Activated naive CD8-positive, alpha-beta T cell treated with anti-CD3 and anti-CD28 coated beads, Interleukin-2, amount 10 ng/mL, durations not matched to agents 7 days and 5 days (primary cell): ENCODE data around the gene MON2. TPM values are rescaled to one million over a fixed set of nuclear protein-coding genes. Genes with fewer than 3 reads are reported as not detected.
A peak's percentile ranks its signal among the peaks of the same experiment; 100 is the strongest.
"Not testable (repeated sequence)": the region's sequence is repeated elsewhere in the genome, so short reads cannot be mapped to it uniquely, and the experiment has no call there.

Experiments used
- ATAC-seq: fragments of 150-1000 bp; cut with Tn5 transposase; one replicate; pipeline ENCODE4 v1.10.0; 2021; ENCODE audit warnings: low read depth, moderate library complexity
- POLR2A ChIA-PET: fragments of 350-600 bp; sonication (Branson Sonifier 250); formaldehyde crosslinking; loops from one replicate; lab custom pipeline; 2021; ENCODE audit warnings: antibody characterized with exemption; lab: Charles Lee
- DNase-seq: peaks from one replicate; pipeline ENCODE4 v3.0.0; 2021
- H3K27ac Mint-ChIP-seq: one replicate; pipeline ENCODE4 v1.8.0; 2022; ENCODE audit warnings: mild to moderate bottlenecking, mixed read lengths
- H3K27me3 Mint-ChIP-seq: one replicate; pipeline ENCODE4 v1.8.0; 2022; ENCODE audit warnings: mild to moderate bottlenecking, moderate library complexity, mixed read lengths
- H3K36me3 Mint-ChIP-seq: one replicate; pipeline ENCODE4 v1.8.0; 2021; ENCODE audit warnings: mild to moderate bottlenecking, mixed read lengths
- H3K4me1 Mint-ChIP-seq: one replicate; pipeline ENCODE4 v1.8.0; 2021; ENCODE audit warnings: mixed read lengths
- H3K4me3 Mint-ChIP-seq: one replicate; pipeline ENCODE4 v1.8.0; 2022; ENCODE audit warnings: mild to moderate bottlenecking, moderate library complexity, mixed read lengths
- H3K9me3 Mint-ChIP-seq: one replicate; pipeline ENCODE4 v1.8.0; 2021; ENCODE audit warnings: mixed read lengths
- total RNA-seq, 2 experiments: library from RNA; stranded (reverse); gene quantifications; one replicate each; pipeline ENCODE4 v1.2.3, GENCODE V29; 2021

Gene MON2
- total RNA-seq, result 10 to 100 TPM; 50.3 to 57.8 TPM

- no peaks in the 10 kb centered on the region for H3K36me3 Mint-ChIP-seq
- POLR2A ChIA-PET, result interaction anchor here (1.1 to 2.9 kb wide), 5 partner anchors 30 to 187 kb away, joined by 3 to 16 read pairs (median 3); no protein-coding TSS in a partner anchor
- peaks cover 11% of the 10 kb centered on the region for H3K9me3 Mint-ChIP-seq
- H3K4me1 Mint-ChIP-seq, result peaks cover 16% of the 10 kb centered on the region
- peak; percentile 91 for DNase-seq
- peaks cover 2% of the 10 kb centered on the region for H3K27me3 Mint-ChIP-seq
- peak within 1 kb of the TSS; percentile 90 for H3K27ac Mint-ChIP-seq
- peak; percentile 97 for ATAC-seq
- peak within 1 kb of the TSS; percentile 80 for H3K4me3 Mint-ChIP-seq
Measured at GRCh38 chr12:62466594-62467491, at the start of gene MON2. MON2 (plus strand) TSS chr12:62466826; CDS start chr12:62467208, 382 bp downstream.

- no peaks in the 10 kb centered on the region for H3K4me1 Mint-ChIP-seq
- POLR2A ChIA-PET, result no interaction called here
Measured at GRCh38 chr12:62426089-62426488, 40.5 kb upstream of the MON2 start.

GRCh38 chr12:62429457-62429856, 37.2 kb upstream of the MON2 start:
- Mint-ChIP-seq H3K4me1 (peaks cover 2% of the 10 kb centered on the region), H3K4me3 (no peak overlapping the region), H3K27ac (no peak overlapping the region), H3K27me3 (peaks cover 48% of the 10 kb centered on the region), H3K9me3 (peaks cover 11% of the 10 kb centered on the region), H3K36me3 (peaks cover 6% of the 10 kb centered on the region)
- no peak for ATAC-seq
- POLR2A ChIA-PET, result no interaction called here
- DNase-seq, result no peak

More at GRCh38 chr12:62426089-62426488, 40.5 kb upstream of the MON2 start:
- DNase-seq (no peak), ATAC-seq (no peak)
- H3K4me3 Mint-ChIP-seq, result no peak overlapping the region
- H3K27ac Mint-ChIP-seq, result no peak overlapping the region
- H3K27me3 Mint-ChIP-seq, result peaks cover 17% of the 10 kb centered on the region
- H3K36me3 Mint-ChIP-seq, result peaks cover 13% of the 10 kb centered on the region
- H3K9me3 Mint-ChIP-seq, result peaks cover 27% of the 10 kb centered on the region

- Mint-ChIP-seq H3K9me3 (no peaks in the 10 kb centered on the region), H3K27ac (no peak overlapping the region), H3K27me3 (peaks cover 68% of the 10 kb centered on the region), H3K4me3 (peak overlapping the region; percentile 85), H3K4me1 (peaks cover 22% of the 10 kb centered on the region), H3K36me3 (no peaks in the 10 kb centered on the region)
- no peak for ATAC-seq
- peak; percentile 30 for DNase-seq
- POLR2A ChIA-PET, result interaction anchor here (0.6 to 1.3 kb wide), 2 partner anchors 175 to 183 kb away, joined by 3 to 4 read pairs; no protein-coding TSS in a partner anchor
Measured at GRCh38 chr12:62434494-62435302, 31.9 kb upstream of the MON2 start.

- Mint-ChIP-seq H3K36me3 (no peaks in the 10 kb centered on the region), H3K27me3 (peaks cover 63% of the 10 kb centered on the region), H3K4me1 (peaks cover 22% of the 10 kb centered on the region), H3K4me3 (peak overlapping the region; percentile 85), H3K27ac (peak overlapping the region; percentile 32), H3K9me3 (no peaks in the 10 kb centered on the region)
- DNase-seq (peak; percentile 54), ATAC-seq (peak; percentile 89)
- POLR2A ChIA-PET, result interaction anchor here (0.6 to 3.1 kb wide), 3 partner anchors 31 to 184 kb away, joined by 3 to 10 read pairs (median 4); partner anchors contain the start of gene MON2
Measured at GRCh38 chr12:62435303-62436163, 31.1 kb upstream of the MON2 start.

GRCh38 chr12:62436164-62436503, 30.5 kb upstream of the MON2 start:
- H3K9me3 Mint-ChIP-seq, result peaks cover 2% of the 10 kb centered on the region
- ATAC-seq (no peak), DNase-seq (no peak)
- POLR2A ChIA-PET, result interaction anchor here (3.1 kb wide), 1 partner anchor 31 kb away, joined by 10 read pairs; the partner anchor contains the start of gene MON2
- H3K4me1 Mint-ChIP-seq, result peaks cover 22% of the 10 kb centered on the region
- H3K36me3 Mint-ChIP-seq, result no peaks in the 10 kb centered on the region
- H3K4me3 Mint-ChIP-seq, result peak overlapping the region; percentile 85
- H3K27me3 Mint-ChIP-seq, result peaks cover 60% of the 10 kb centered on the region
- H3K27ac Mint-ChIP-seq, result no peak overlapping the region

GRCh38 chr12:62438098-62438692, 28.4 kb upstream of the MON2 start:
- peaks cover 3% of the 10 kb centered on the region for H3K36me3 Mint-ChIP-seq
- no peak overlapping the region for H3K4me3 Mint-ChIP-seq
- peaks cover 51% of the 10 kb centered on the region for H3K27me3 Mint-ChIP-seq
- peaks cover 14% of the 10 kb centered on the region for H3K9me3 Mint-ChIP-seq
- POLR2A ChIA-PET, result interaction anchor here (3.1 kb wide), 1 partner anchor 29 kb away, joined by 10 read pairs; the partner anchor contains the start of gene MON2
- H3K4me1 Mint-ChIP-seq, result peaks cover 20% of the 10 kb centered on the region
- ATAC-seq (no peak), DNase-seq (no peak)
- H3K27ac Mint-ChIP-seq, result no peak overlapping the region

GRCh38 chr12:62446754-62447452, 19.7 kb upstream of the MON2 start:
- DNase-seq, result no peak
- Mint-ChIP-seq H3K36me3 (peaks cover 3% of the 10 kb centered on the region), H3K4me1 (no peaks in the 10 kb centered on the region), H3K4me3 (no peak overlapping the region), H3K9me3 (peaks cover 22% of the 10 kb centered on the region), H3K27ac (no peak overlapping the region), H3K27me3 (peaks cover 11% of the 10 kb centered on the region)
- POLR2A ChIA-PET, result no interaction called here
- no peak for ATAC-seq

- ATAC-seq, result no peak
- H3K27me3 Mint-ChIP-seq, result peaks cover 8% of the 10 kb centered on the region
- POLR2A ChIA-PET, result no interaction called here
Measured at GRCh38 chr12:62448436-62448835, 18.2 kb upstream of the MON2 start.

GRCh38 chr12:62455429-62455828, 11.2 kb upstream of the MON2 start:
- DNase-seq, H3K27ac Mint-ChIP-seq, POLR2A ChIA-PET, H3K36me3 Mint-ChIP-seq, H3K4me3 Mint-ChIP-seq, H3K9me3 Mint-ChIP-seq, H3K4me1 Mint-ChIP-seq, ATAC-seq, H3K27me3 Mint-ChIP-seq: not testable (repeated sequence)

More at GRCh38 chr12:62448436-62448835, 18.2 kb upstream of the MON2 start:
- Mint-ChIP-seq H3K27ac (no peak overlapping the region), H3K36me3 (peaks cover 3% of the 10 kb centered on the region), H3K9me3 (peaks cover 12% of the 10 kb centered on the region), H3K4me1 (no peaks in the 10 kb centered on the region), H3K4me3 (no peak overlapping the region)
- DNase-seq, result no peak

GRCh38 chr12:62458626-62459025, 8.0 kb upstream of the MON2 start:
- POLR2A ChIA-PET, result interaction anchor here (0.7 kb wide), 1 partner anchor 59 kb away, joined by 3 read pairs; no protein-coding TSS in a partner anchor
- H3K27me3 Mint-ChIP-seq, result peaks cover 5% of the 10 kb centered on the region
- no peak overlapping the region for H3K4me3 Mint-ChIP-seq
- no peak for DNase-seq
- H3K27ac Mint-ChIP-seq, result no peak overlapping the region
- H3K4me1 Mint-ChIP-seq, result no peaks in the 10 kb centered on the region
- no peaks in the 10 kb centered on the region for H3K36me3 Mint-ChIP-seq
- peaks cover 14% of the 10 kb centered on the region for H3K9me3 Mint-ChIP-seq
- ATAC-seq, result no peak

GRCh38 chr12:62459976-62460375, 6.7 kb upstream of the MON2 start:
- H3K4me3 Mint-ChIP-seq, result no peak overlapping the region
- no peak for ATAC-seq
- no peaks in the 10 kb centered on the region for H3K4me1 Mint-ChIP-seq
- DNase-seq, result no peak
- peaks cover 5% of the 10 kb centered on the region for H3K27me3 Mint-ChIP-seq
- POLR2A ChIA-PET, result no interaction called here
- H3K36me3 Mint-ChIP-seq, result no peaks in the 10 kb centered on the region
- H3K9me3 Mint-ChIP-seq, result peaks cover 16% of the 10 kb centered on the region
- H3K27ac Mint-ChIP-seq, result no peak overlapping the region
